ENCODE data around the gene GLP1R.

- TF ChIP-seq CTCF (IDR thresholded peaks at IDR 0.05) (no peak), POLR2A (IDR thresholded peaks at IDR 0.05) (no peak)
Observed at GRCh38 chr6:39005774-39006173, 42.8 kb upstream of the GLP1R start.
